H9 (cell line): Measurements from ENCODE around the gene C4orf51. TPM values are rescaled to one million over a fixed set of nuclear protein-coding genes. Genes with fewer than 3 reads are reported as not detected.

Experiments used
- DNase-seq: peaks from one replicate; pipeline ENCODE4 v3.0.0-alpha.2; 2017
- H2AFZ ChIP-seq: one replicate; pipeline ENCODE4 v1.6.1; 2013; ENCODE audit warnings: mild to moderate bottlenecking, low read length, control low read depth, moderate library complexity
- H2AK5ac ChIP-seq: 2 replicates; pipeline ENCODE4 v1.6.1; 2013; ENCODE audit warnings: low read length, control low read depth, mixed read lengths; ENCODE audit not compliant: insufficient read length
- H2BK120ac ChIP-seq: one replicate; pipeline ENCODE4 v1.6.1; 2013; ENCODE audit warnings: low read depth, mild to moderate bottlenecking, low read length, control low read depth, inconsistent platforms; ENCODE audit not compliant: poor library complexity, severe bottlenecking
- H2BK12ac ChIP-seq: 2 replicates; pipeline ENCODE4 v1.6.1; 2013; ENCODE audit warnings: low read length, control low read depth, mixed read lengths, low read depth; ENCODE audit not compliant: insufficient read length
- H2BK15ac ChIP-seq: 2 replicates; pipeline ENCODE4 v1.6.1; 2013; ENCODE audit warnings: low read depth, low read length, control low read depth
- H2BK20ac ChIP-seq: one replicate; pipeline ENCODE4 v1.6.1; 2013; ENCODE audit warnings: low read depth, mild to moderate bottlenecking, low read length, control low read depth, inconsistent platforms; ENCODE audit not compliant: poor library complexity, severe bottlenecking
- H2BK5ac ChIP-seq: 2 replicates; pipeline ENCODE4 v1.6.1; 2013; ENCODE audit warnings: low read length, control low read depth, mixed read lengths; ENCODE audit not compliant: insufficient read length
- H3K14ac ChIP-seq: 2 replicates; pipeline ENCODE4 v1.6.1; 2013; ENCODE audit warnings: low read length, control low read depth; ENCODE audit not compliant: insufficient read depth
- H3K18ac ChIP-seq: 2 replicates; pipeline ENCODE4 v1.6.1; 2013; ENCODE audit warnings: low read depth, mild to moderate bottlenecking, mixed read lengths, low read length, control low read depth; ENCODE audit not compliant: insufficient read length
- H3K23ac ChIP-seq: 2 replicates; pipeline ENCODE4 v1.6.1; 2013; ENCODE audit warnings: low read length, control low read depth, mixed read lengths, low read depth; ENCODE audit not compliant: insufficient read length
- H3K23me2 ChIP-seq: 2 replicates; pipeline ENCODE4 v1.6.1; 2013; ENCODE audit warnings: low read depth, mild to moderate bottlenecking, mixed read lengths, low read length, control low read depth; ENCODE audit not compliant: insufficient read length, poor library complexity, severe bottlenecking
- H3K27ac ChIP-seq: 2 replicates; pipeline ENCODE4 v1.5.1; 2013; ENCODE audit warnings: low read length, control low read depth, mixed read lengths, low read depth; ENCODE audit not compliant: insufficient read length
- H3K27me3 ChIP-seq: 2 replicates; pipeline ENCODE4 v1.6.1; 2013; ENCODE audit warnings: low read length, control low read depth, inconsistent platforms; ENCODE audit not compliant: insufficient read depth
- H3K4ac ChIP-seq: 2 replicates; pipeline ENCODE4 v1.6.1; 2013; ENCODE audit warnings: low read depth, mild to moderate bottlenecking, control low read depth, inconsistent platforms, low read length, moderate library complexity
- H3K4me1 ChIP-seq: 2 replicates; pipeline ENCODE4 v1.6.1; 2013; ENCODE audit warnings: low read length, control low read depth, inconsistent platforms; ENCODE audit not compliant: insufficient read depth
- H3K4me2 ChIP-seq: 2 replicates; pipeline ENCODE4 v1.6.1; 2013; ENCODE audit warnings: low read length, control low read depth, mixed read lengths; ENCODE audit not compliant: insufficient read length, insufficient read depth
- H3K56ac ChIP-seq: 2 replicates; pipeline ENCODE4 v1.6.1; 2013; ENCODE audit warnings: low read depth, mild to moderate bottlenecking, mixed read lengths, low read length, control low read depth; ENCODE audit not compliant: insufficient read length
- H3K79me1 ChIP-seq: 2 replicates; pipeline ENCODE4 v1.6.1; 2013; ENCODE audit warnings: low read depth, mild to moderate bottlenecking, moderate library complexity, low read length, control low read depth, inconsistent platforms; ENCODE audit not compliant: insufficient read depth, poor library complexity, severe bottlenecking
- H3K79me2 ChIP-seq: 2 replicates; pipeline ENCODE4 v1.6.1; 2013; ENCODE audit warnings: low read length, control low read depth, inconsistent platforms; ENCODE audit not compliant: insufficient read depth
- H3K9ac ChIP-seq: 2 replicates; pipeline ENCODE4 v1.6.1; 2013; ENCODE audit warnings: low read length, control low read depth, mixed read lengths; ENCODE audit not compliant: insufficient read length; ENCODE audit errors: extremely low read depth
- H3K9me3 ChIP-seq: one replicate; pipeline ENCODE4 v1.6.1; 2013; ENCODE audit warnings: low read depth, low read length, inconsistent platforms; ENCODE audit not compliant: control insufficient read depth
- H3T11ph ChIP-seq: one replicate; pipeline ENCODE4 v1.6.1; 2013; ENCODE audit warnings: mild to moderate bottlenecking, low read length, control low read depth, inconsistent platforms
- H4K20me1 ChIP-seq: one replicate; pipeline ENCODE4 v1.6.1; 2013; ENCODE audit not compliant: control insufficient read depth, insufficient read length, insufficient read depth
- H4K5ac ChIP-seq: 2 replicates; pipeline ENCODE4 v1.6.1; 2013; ENCODE audit warnings: low read depth, mild to moderate bottlenecking, mixed read lengths, low read length, control low read depth; ENCODE audit not compliant: insufficient read length
- H4K8ac ChIP-seq: replicated peaks from 2 replicates; pipeline ENCODE4 v1.6.1; 2013; ENCODE audit warnings: low read length, control low read depth, mixed read lengths, low read depth; ENCODE audit not compliant: insufficient read length
- H4K91ac ChIP-seq: 2 replicates; pipeline ENCODE4 v1.6.1; 2013; ENCODE audit warnings: low read depth, mild to moderate bottlenecking, moderate library complexity, mixed read lengths, low read length, control low read depth; ENCODE audit not compliant: insufficient read length
- H3K27ac Mint-ChIP-seq, 3 experiments: 2 replicates in 2 of 3; 3 replicates in 1 of 3; pipeline ENCODE4 v1.8.0; 2020 to 2021; ENCODE audit warnings: mixed read lengths in 3 of 3, mild to moderate bottlenecking in 1 of 3, moderate library complexity in 1 of 3
- H3K27me3 Mint-ChIP-seq: 2 replicates; pipeline ENCODE4 v1.8.0; 2021; ENCODE audit warnings: low read depth, mild to moderate bottlenecking, moderate library complexity, mixed read lengths
- H3K36me3 Mint-ChIP-seq, 3 experiments: 2 replicates in 2 of 3; 3 replicates in 1 of 3; pipeline ENCODE4 v1.8.0; 2020 to 2021; ENCODE audit warnings: low read depth in 3 of 3, mixed read lengths in 3 of 3; ENCODE audit not compliant: insufficient read depth in 1 of 3
- H3K4me1 Mint-ChIP-seq, 2 experiments: 2 replicates each; pipeline ENCODE4 v1.8.0; 2020; ENCODE audit warnings: mixed read lengths in 2 of 2
- H3K4me3 Mint-ChIP-seq, 2 experiments: 2 replicates in 1 of 2; 3 replicates in 1 of 2; pipeline ENCODE4 v1.8.0; 2020 to 2021; ENCODE audit warnings: mild to moderate bottlenecking in 2 of 2, mixed read lengths in 2 of 2, moderate library complexity in 1 of 2
- H3K9me3 Mint-ChIP-seq, 2 experiments: 2 replicates in 1 of 2; 3 replicates in 1 of 2; pipeline ENCODE4 v1.8.0; 2020; ENCODE audit warnings: mild to moderate bottlenecking in 2 of 2, mixed read lengths in 2 of 2, moderate library complexity in 1 of 2
- WGBS: extraction: QIAGEN DNeasy Blood & Tissue Kit; methylation state at CpG from one replicate; pipeline ENCODE4 v1.1.7; 2013; ENCODE audit warnings: missing lambda C conversion rate, low lambda C conversion rate, mixed read lengths; ENCODE audit not compliant: insufficient read length; ENCODE audit errors: extremely low coverage; 5-methylcytosine and 5-hydroxymethylcytosine counted together
- total RNA-seq: library from RNA; stranded (reverse); gene quantifications from 2 replicates; pipeline ENCODE4 v1.2.1, GENCODE V29; 2021
- TF ChIP-seq, protein P1 (sequence below): fragments of 200-600 bp; sonication (generic); conservative IDR thresholded peaks from 3 replicates; pipeline ENCODE4 v1.8.0; 2021; ENCODE audit warnings: antibody characterized with exemption, mild to moderate bottlenecking

Gene C4orf51
- total RNA-seq, 1 experiment from 2014 or later: 6.0 TPM

DNA sequence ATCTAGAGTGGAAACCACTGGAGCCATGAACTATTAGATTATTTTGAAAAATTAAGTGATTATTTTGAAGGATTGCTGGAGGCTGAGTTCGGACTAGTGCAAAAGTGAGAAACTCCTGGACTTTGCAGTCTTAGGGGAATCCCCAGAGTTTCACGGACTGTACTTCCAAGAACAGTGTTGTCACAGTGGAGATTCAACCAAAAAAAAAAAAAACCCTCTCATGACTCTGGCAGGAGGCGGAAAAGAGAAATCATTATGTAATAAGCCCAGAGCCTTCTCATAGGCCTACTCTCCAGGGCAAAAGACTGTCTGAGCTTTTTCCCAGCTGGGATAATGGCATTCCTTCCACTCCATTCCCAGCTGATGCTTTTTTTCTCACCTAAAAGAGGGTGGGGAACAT is 16.8 kb upstream of the C4orf51 start:
- Histone ChIP-seq H3K23ac (no peak overlapping the region), H2AK5ac (no peak overlapping the region)
- peaks cover 0 to 3% (median 0%) of the 10 kb centered on the region in 3 experiments; a peak in 3 of 7 replicates for H3K36me3 Mint-ChIP-seq

More for the DNA sequence above, 16.8 kb upstream of the C4orf51 start:
- Histone ChIP-seq H3K18ac (no peak overlapping the region), H3K4ac (no peak overlapping the region), H3K23me2 (no peaks in the 10 kb centered on the region), H3K4me2 (no peak overlapping the region), H3T11ph (no peak overlapping the region), H3K9ac (no peak overlapping the region), H4K20me1 (no peaks in the 10 kb centered on the region), H3K79me1 (no peaks in the 10 kb centered on the region), H2BK12ac (no peak overlapping the region), H2BK120ac (no peak overlapping the region), H3K56ac (no peak overlapping the region), H3K27ac (no peak overlapping the region), H4K91ac (no peak overlapping the region), H3K9me3 (no peaks in the 10 kb centered on the region), H2AFZ (no peak overlapping the region), H2BK5ac (no peak overlapping the region), H3K79me2 (no peaks in the 10 kb centered on the region), H2BK15ac (no peak overlapping the region), H3K27me3 (no peaks in the 10 kb centered on the region), H4K8ac (no peak overlapping the region), H3K4me1 (no peaks in the 10 kb centered on the region), H2BK20ac (no peak overlapping the region), H4K5ac (no peak overlapping the region), H3K14ac (no peak overlapping the region)
- no CpG with 5 or more reads among the region's 3 CpGs for WGBS
- H3K4me3 Mint-ChIP-seq: no peak overlapping the region
- no peaks in the 10 kb centered on the region for H3K27me3 Mint-ChIP-seq
- no peak overlapping the region for H3K27ac Mint-ChIP-seq
- TF ChIP-seq, protein P1, sequence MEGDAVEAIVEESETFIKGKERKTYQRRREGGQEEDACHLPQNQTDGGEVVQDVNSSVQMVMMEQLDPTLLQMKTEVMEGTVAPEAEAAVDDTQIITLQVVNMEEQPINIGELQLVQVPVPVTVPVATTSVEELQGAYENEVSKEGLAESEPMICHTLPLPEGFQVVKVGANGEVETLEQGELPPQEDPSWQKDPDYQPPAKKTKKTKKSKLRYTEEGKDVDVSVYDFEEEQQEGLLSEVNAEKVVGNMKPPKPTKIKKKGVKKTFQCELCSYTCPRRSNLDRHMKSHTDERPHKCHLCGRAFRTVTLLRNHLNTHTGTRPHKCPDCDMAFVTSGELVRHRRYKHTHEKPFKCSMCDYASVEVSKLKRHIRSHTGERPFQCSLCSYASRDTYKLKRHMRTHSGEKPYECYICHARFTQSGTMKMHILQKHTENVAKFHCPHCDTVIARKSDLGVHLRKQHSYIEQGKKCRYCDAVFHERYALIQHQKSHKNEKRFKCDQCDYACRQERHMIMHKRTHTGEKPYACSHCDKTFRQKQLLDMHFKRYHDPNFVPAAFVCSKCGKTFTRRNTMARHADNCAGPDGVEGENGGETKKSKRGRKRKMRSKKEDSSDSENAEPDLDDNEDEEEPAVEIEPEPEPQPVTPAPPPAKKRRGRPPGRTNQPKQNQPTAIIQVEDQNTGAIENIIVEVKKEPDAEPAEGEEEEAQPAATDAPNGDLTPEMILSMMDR: no peak
- no peak for DNase-seq
- no peaks in the 10 kb centered on the region for H3K4me1 Mint-ChIP-seq
- H3K9me3 Mint-ChIP-seq: peaks cover 2 to 3% of the 10 kb centered on the region in 2 experiments; a peak in 2 of 5 replicates
